PFSK-1 (cell line): Measurements from ENCODE around the gene TNPO1.

Experiments
- FOXP2 ChIP-seq: optimal IDR thresholded peaks from 2 replicates; pipeline ENCODE3; 2011; ENCODE audit warnings: borderline replicate concordance, control low read depth, inconsistent platforms; ENCODE audit not compliant: insufficient read depth; ENCODE audit errors: extremely low read length, extremely low read depth
- POLR2AphosphoS5 ChIP-seq: IDR thresholded peaks from 2 replicates; pipeline ENCODE4 v1.6.1; 2012; ENCODE audit warnings: low read depth, mild to moderate bottlenecking, control low read depth, low read length, moderate library complexity
- SIN3A ChIP-seq: IDR thresholded peaks from 2 replicates; pipeline ENCODE4 v1.6.1; 2012; ENCODE audit warnings: mild to moderate bottlenecking, low read length, moderate library complexity, borderline replicate concordance; ENCODE audit not compliant: insufficient read depth
- TAF1 ChIP-seq: IDR thresholded peaks from 2 replicates; pipeline ENCODE4 v1.6.1; 2012; ENCODE audit warnings: low read length, control low read depth, borderline replicate concordance; ENCODE audit not compliant: insufficient read depth
- TF ChIP-seq, protein P1 (sequence below), 2 experiments: IDR thresholded peaks; 2 replicates each; pipeline versions ENCODE4 v1.6.1 to v1.8.0; 2011 to 2012; ENCODE audit warnings: low read depth in 2 of 2, low read length in 2 of 2, control low read depth in 1 of 2, inconsistent platforms in 1 of 2, mild to moderate bottlenecking in 1 of 2, moderate library complexity in 1 of 2; ENCODE audit not compliant: insufficient read depth in 1 of 2

TNPO1 gene

DNA sequence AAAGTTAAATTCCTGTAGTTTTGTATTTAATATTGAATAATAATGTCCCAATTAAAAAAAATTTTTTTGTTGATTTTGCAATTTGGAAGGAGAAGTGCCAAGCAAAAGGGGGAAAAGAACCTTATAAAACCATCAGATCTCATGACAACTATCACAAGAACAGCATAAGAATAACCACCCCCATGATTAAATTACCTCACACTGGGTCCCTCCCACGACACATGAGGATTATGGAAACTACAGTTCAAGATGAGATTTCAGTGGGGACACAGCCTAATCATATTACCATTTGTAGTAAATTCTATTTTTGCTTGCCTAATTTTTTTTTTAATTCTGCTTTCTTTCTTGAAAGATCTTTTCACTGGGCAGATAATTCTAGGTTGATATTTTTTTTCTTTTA, 106.0 kb downstream of the TNPO1 start:
- TF ChIP-seq TAF1 (no peak), FOXP2 (no peak), SIN3A (no peak), POLR2AphosphoS5 (no peak)
- TF ChIP-seq, protein P1, sequence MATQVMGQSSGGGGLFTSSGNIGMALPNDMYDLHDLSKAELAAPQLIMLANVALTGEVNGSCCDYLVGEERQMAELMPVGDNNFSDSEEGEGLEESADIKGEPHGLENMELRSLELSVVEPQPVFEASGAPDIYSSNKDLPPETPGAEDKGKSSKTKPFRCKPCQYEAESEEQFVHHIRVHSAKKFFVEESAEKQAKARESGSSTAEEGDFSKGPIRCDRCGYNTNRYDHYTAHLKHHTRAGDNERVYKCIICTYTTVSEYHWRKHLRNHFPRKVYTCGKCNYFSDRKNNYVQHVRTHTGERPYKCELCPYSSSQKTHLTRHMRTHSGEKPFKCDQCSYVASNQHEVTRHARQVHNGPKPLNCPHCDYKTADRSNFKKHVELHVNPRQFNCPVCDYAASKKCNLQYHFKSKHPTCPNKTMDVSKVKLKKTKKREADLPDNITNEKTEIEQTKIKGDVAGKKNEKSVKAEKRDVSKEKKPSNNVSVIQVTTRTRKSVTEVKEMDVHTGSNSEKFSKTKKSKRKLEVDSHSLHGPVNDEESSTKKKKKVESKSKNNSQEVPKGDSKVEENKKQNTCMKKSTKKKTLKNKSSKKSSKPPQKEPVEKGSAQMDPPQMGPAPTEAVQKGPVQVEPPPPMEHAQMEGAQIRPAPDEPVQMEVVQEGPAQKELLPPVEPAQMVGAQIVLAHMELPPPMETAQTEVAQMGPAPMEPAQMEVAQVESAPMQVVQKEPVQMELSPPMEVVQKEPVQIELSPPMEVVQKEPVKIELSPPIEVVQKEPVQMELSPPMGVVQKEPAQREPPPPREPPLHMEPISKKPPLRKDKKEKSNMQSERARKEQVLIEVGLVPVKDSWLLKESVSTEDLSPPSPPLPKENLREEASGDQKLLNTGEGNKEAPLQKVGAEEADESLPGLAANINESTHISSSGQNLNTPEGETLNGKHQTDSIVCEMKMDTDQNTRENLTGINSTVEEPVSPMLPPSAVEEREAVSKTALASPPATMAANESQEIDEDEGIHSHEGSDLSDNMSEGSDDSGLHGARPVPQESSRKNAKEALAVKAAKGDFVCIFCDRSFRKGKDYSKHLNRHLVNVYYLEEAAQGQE (IDR thresholded peaks at IDR 0.05; ENCODE audit: insufficient read depth in 1 of 2, low read depth in 2 of 2, low read length in 2 of 2): no peak

DNA sequence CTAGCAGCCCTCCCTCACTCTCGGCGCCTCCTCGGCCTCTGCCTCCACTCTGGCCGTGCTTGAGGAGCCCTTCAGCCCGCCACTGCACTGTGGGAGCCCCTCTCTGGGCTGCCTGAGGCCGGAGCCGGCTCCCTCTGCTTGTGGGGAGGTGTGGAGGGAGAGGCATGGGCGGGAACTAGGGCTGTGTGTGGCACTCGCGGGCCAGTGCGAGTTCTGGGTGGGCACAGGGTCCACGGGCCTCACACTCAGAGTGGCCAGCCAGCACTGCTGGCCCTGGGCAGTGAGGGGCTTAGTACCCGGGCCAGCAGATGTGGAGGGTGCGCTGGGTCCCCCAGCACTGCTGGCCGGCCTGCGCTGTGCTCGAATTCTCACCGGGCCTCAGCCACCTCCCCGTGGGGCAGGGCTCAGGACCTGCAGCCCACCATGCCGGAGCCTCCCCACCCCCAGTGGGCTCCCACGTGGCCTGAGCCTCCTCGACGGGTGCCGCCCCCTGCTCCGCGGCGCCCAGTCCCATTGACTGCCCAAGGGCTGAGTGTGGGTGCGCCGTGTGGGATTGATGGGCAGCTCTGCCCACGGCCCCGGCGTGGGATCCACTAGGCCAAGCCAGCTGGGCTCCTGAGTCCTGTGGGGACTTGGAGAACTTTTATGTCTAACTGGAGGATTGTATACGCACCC, 109.0 kb downstream of the TNPO1 start:
- no peak for TF ChIP-seq TAF1

DNA sequence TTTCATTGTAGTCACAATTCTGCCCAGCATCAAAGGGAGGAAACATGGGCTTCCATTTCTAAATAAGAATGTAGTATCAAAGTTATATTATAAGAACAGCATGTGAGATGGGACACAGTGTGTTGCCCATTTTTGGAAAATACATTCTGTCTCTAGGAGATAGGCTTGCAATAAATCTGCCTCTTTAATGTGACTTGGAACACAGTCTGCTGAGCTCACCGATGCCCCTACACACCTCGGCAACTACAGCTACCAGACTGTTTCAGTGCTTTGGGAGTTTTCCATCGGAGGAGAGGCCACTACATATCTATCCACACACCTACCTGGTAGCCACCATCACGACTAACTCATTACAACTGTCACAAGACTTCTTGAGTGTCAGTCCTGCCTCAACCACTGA, 120.4 kb downstream of the TNPO1 start:
- TF ChIP-seq SIN3A: no peak
- no peak for TF ChIP-seq TAF1
- TF ChIP-seq FOXP2: no peak
- TF ChIP-seq, protein P1 (IDR thresholded peaks at IDR 0.05; ENCODE audit: insufficient read depth in 1 of 2, low read depth in 2 of 2, low read length in 2 of 2): no peak
- TF ChIP-seq POLR2AphosphoS5: no peak

DNA sequence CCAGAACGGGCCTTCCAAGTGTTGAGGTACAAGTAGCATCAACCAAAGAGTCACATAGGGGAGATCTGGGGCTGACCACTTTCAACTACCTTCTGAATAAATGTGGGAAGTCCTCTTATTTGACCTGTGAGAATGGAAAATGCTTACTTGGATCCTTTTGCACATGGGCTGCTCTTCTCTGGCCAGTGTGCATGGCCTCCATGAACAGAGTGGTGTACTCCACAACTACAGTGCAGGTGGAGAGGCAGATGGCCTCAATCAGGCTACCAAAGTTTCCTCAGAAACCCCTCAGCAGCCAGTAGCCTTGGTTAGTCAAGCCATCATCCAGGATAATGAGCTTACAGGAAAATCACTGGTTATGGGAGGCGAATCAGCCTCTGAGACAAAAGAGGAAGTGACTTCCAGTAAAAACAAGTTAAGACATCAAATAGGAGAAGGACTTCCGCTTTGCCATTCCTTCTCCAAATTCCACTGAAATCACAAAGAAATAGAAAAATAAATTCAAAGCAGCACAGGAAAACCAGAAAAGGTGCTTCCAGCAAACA, 121.1 kb downstream of the TNPO1 start:
- TF ChIP-seq POLR2AphosphoS5 (no peak), SIN3A (no peak), FOXP2 (no peak), TAF1 (no peak)
- TF ChIP-seq, protein P1 (IDR thresholded peaks at IDR 0.05; ENCODE audit: insufficient read depth in 1 of 2, low read depth in 2 of 2, low read length in 2 of 2): no peak

DNA sequence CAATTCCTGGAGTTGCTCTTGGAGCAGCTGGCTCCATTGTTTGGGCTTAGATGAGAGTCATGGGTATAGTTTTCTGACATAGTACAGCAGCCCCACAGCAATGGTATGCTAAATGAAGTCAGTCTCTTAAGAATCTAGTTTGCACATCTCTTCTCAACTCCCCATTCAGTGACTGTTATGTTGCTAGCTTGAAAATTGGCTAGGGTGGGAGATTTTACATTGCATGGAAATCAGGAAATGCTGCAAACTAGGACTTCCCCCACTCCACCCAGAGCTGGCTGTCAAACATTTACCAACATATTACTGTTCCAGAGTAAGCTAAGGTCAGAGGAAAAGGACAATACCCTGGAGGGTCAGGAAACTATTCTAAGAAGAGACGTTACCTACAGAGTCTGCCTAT, 121.7 kb downstream of the TNPO1 start:
- TF ChIP-seq, protein P1 (IDR thresholded peaks at IDR 0.05; ENCODE audit: insufficient read depth in 1 of 2, low read depth in 2 of 2, low read length in 2 of 2): no peak
